ENCODE measurements around the gene ARL4A. TPM values are rescaled to one million over a fixed set of nuclear protein-coding genes. Genes with fewer than 3 reads are reported as not detected.

The ARL4A gene
- total and polyA plus RNA-seq, 2 donors (not counting 3 experiments of a cell fraction or from before 2014, with no cell fraction given) = 34.1 to 43.2 TPM

DNA sequence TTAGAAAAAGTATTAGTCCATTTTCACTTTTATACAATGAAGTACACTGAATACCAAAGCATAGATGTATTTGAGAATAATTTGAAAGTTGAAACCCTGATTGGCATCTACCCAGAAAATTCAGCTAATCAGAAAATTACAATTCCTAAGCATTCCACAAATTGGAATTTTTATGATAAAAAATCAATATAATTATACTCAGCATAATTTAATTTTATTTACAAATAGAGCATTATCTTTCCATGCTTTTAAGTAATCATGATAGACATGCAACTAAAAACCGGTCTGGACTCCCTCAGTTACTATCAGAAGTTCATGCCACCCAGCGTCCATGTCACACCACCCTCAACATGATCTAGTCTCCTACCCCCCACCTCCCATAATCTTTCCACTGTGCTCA lies 50.4 kb downstream of the ARL4A start:
- no peak for DNase-seq (ENCODE audit: low read depth, low spot score)
- FAIRE-seq = no peak
- CTCF ChIA-PET = no interaction called here
- POLR2A ChIA-PET = interaction anchor here (0.6 kb wide), 1 partner anchor 18 kb away, joined by 3 read pairs; no protein-coding TSS in a partner anchor
- Histone ChIP-seq H3K79me2 (ENCODE audit: control insufficient read depth, insufficient read depth, low read length) (no peaks in the 10 kb centered on the region), H3K9ac (replicated peaks; ENCODE audit: extremely low read depth, insufficient read depth, low read length) (no peak overlapping the region), H3K9me1 (replicated peaks; ENCODE audit: control insufficient read depth, extremely low read depth, insufficient read depth, low read length) (no peaks in the 10 kb centered on the region), H4K20me1 (replicated peaks; ENCODE audit: control insufficient read depth, extremely low read depth, insufficient read depth, low read length) (no peaks in the 10 kb centered on the region), H3K4me1 (ENCODE audit: control insufficient read depth, extremely low read depth, insufficient read depth, low read length) (no peaks in the 10 kb centered on the region), H3K27ac (ENCODE audit: insufficient read depth, low read depth, low read length) (no peak overlapping the region), H3K36me3 (ENCODE audit: control insufficient read depth in 2 of 2, extremely low read depth in 1 of 2, insufficient read depth in 2 of 2, low read length in 2 of 2) (no peaks in the 10 kb centered on the region), H3K9me3 (replicated peaks; ENCODE audit: control insufficient read depth, insufficient read depth, low read length) (no peaks in the 10 kb centered on the region), H3K4me3 (replicated peaks in 1 of 3; ENCODE audit: insufficient read depth in 1 of 3, low read depth in 1 of 3, low read length in 3 of 3) (no peak overlapping the region), H3K4me2 (ENCODE audit: insufficient read depth, low read length) (no peak overlapping the region), H3K27me3 (ENCODE audit: control insufficient read depth in 2 of 2, insufficient read depth in 2 of 2, low read length in 2 of 2) (no peaks in the 10 kb centered on the region), H2AFZ (ENCODE audit: low read depth, low read length) (no peak overlapping the region)
- no TSS peak for BruUV-seq (replicated peaks)
- intact Hi-C loops (cut with micrococcal nuclease) (no loop called here), dilution Hi-C loops (cut with MboI; ENCODE audit: extremely low pct_ligation_motif_present, low sequenced_read_pairs) (no loop called here)
- TF ChIP-seq GATA2 (IDR thresholded peaks at IDR 0.05; ENCODE audit: insufficient read depth, insufficient read length, low read depth, low read length) (no peak), EZH2 (IDR thresholded peaks at IDR 0.05; ENCODE audit: borderline replicate concordance, low read depth, low read length, severe bottlenecking) (no peak), JUN (IDR thresholded peaks at IDR 0.05; ENCODE audit: borderline replicate concordance, insufficient read depth, insufficient read length, low read depth) (no peak), MYC (IDR thresholded peaks at IDR 0.05; ENCODE audit: low read depth, low read length) (no peak), POLR2AphosphoS5 (IDR thresholded peaks at IDR 0.05; ENCODE audit: insufficient read depth, low read depth, low read length) (no peak), POLR2A (IDR thresholded peaks at IDR 0.05; ENCODE audit: low read depth, low read length) (no peak), CTCF (IDR thresholded peaks at IDR 0.05; ENCODE audit: extremely low read depth in 1 of 2, insufficient read depth in 1 of 2, low read depth in 1 of 2, low read length in 2 of 2) (no peak), FOS (IDR thresholded peaks at IDR 0.05; ENCODE audit: borderline replicate concordance, insufficient read depth, low read length) (no peak)
- TF ChIP-seq, protein P1, sequence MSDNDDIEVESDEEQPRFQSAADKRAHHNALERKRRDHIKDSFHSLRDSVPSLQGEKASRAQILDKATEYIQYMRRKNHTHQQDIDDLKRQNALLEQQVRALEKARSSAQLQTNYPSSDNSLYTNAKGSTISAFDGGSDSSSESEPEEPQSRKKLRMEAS (IDR thresholded peaks at IDR 0.05; ENCODE audit: insufficient read depth, insufficient read length) = no peak
